RPMI8226 (cell line): ENCODE data around the gene ADAM8.
"Not testable (repeated sequence)": the region's sequence is repeated elsewhere in the genome, so short reads cannot be mapped to it uniquely, and the experiment has no call there.

ENCODE experiments used
- DNase-seq: peaks from one replicate; pipeline ENCODE4 v3.0.0-alpha.2; 2015

ADAM8 gene

DNA sequence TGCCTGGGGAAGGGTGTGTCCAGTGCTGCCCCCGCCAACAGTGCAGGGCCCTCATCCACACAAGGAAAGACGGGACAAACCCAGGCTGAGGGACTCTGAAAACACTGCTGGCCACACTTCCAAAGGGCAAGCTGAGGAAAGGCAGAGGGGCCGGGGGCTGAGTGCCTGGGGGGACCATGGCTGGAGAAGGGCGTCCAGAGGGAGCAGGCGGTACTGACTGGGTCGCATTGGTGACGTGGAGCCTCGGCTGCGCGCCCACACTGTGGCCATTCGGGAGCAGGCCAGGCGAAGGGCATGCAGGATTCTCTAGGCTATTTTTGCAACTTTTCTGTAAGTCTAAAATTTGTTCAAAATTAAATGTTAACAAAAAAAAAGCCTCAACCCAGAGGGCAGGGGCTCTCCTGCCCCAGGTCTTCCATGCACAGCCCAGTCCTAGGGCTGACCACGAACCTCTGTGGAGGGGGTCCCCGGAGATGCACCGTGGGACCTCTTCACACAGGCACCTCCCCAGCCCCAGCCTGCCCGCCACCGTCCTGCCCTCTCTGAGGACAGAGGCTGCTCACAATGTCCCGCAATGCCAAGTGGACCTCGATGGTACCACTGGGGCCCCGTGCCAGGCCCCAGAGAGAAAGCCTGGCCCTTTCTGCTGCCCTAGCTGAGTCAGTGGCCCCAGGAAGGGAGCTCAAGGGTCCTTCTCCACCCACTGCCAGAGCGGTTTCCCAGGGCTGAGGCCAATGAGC lies 10.4 kb downstream of the ADAM8 start:
- DNase-seq, result no peak

DNA sequence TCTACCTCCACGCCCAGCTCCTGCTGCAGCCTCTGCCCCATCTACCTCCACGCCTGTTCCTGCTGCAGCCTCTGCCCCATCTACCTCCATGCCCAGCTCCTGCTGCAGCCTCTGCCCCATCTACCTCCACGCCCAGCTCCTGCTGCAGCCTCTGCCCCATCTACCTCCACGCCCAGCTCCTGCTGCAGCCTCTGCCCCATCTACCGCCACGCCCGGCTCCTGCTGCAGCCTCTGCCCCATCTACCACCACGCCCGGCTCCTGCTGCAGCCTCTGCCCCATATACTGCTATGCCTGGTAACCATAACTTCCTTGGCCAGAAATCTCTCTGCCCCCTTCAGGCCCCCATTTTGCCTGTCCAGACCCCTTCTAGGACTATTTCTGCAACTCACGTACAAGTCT lies 11.6 kb downstream of the ADAM8 start:
- DNase-seq, result not testable (repeated sequence)

DNA sequence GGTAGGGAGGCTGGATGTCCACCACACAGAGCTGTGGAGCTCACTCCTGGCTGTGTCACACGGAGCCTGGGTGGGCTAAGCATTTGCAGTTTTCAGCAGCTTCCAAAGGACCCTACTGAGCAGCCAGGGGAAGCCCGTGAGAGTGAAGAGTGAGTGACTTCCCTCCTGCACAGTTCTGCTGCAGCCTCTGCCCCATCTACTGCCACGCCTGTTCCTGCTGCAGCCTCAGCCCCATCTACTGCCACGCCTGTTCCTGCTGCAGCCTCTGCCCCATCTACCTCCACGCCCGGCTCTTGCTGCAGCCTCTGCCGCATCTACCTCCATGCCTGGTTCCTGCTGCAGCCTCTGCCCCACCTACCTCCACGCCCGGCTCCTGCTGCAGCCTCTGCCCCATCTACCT lies 12.2 kb downstream of the ADAM8 start:
- no peak for DNase-seq

DNA sequence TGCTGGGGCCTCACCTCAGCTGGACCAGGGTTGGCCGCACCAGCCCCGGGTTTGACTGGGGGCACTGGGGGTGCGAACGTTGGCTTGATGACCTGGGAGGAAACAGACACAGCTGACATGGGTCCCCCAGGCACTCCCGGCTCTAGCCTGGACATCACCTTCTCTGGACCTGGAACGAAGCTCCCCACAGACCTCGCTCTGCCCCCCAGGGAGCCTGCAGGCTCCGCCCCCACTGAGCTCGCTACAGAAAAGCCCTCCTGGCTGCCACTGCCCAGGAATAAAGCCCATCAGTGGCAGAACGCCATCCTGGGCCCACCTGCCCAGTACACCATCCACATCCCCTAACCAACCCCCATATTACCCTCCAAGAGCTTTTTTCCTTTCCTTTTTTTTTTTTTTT lies 13.0 kb downstream of the ADAM8 start:
- DNase-seq, result no peak

DNA sequence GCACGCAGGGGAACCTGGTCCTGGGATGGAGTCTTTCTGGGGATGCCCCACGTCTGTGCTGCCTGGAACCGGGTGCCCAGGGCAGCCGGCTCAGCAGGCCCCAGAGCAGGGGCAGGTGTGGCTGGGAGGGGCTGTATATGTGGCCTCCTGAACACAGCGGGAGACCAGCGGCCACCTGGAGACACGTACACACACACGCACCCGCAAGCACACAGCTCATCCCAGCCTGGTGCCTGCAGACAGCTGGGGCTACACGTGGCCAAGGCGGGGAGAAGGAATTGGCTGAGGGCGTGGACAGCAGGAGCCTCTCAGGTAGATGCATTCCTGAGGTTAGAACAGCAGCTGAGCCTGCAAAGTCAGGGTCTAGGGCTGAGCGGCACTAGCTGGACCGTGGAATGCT lies 14.0 kb downstream of the ADAM8 start:
- DNase-seq, result no peak

DNA sequence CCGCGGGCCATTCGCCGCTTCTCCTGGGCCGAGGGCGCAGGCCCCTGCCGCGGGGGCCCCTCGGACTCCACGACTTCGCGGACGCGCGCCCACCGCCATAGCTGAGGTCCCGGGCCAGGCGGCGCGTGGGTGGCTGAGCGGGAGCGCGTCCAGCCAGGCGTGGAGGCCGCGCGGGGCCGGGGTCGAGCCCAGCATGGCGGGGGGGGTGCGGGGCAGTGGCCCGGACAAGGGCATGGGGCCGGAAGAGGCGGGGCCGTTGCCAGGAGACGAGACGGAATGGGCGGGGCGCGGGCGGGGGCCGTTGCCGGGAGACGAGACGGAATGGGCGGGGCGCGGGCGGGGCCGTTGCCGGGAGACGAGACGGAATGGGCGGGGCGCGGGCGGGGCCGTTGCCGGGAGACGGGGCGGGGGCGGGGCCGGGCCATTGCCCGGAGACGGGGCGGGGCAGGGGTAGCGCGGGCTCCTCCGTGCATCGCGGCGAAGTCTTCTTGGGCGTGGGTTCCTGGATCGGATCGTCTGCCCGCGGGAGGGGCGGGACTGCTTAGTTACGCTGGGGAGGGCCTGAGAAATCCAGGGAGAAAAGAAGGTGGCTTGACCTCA lies 14.8 kb downstream of the ADAM8 start:
- peak; percentile 68 for DNase-seq

DNA sequence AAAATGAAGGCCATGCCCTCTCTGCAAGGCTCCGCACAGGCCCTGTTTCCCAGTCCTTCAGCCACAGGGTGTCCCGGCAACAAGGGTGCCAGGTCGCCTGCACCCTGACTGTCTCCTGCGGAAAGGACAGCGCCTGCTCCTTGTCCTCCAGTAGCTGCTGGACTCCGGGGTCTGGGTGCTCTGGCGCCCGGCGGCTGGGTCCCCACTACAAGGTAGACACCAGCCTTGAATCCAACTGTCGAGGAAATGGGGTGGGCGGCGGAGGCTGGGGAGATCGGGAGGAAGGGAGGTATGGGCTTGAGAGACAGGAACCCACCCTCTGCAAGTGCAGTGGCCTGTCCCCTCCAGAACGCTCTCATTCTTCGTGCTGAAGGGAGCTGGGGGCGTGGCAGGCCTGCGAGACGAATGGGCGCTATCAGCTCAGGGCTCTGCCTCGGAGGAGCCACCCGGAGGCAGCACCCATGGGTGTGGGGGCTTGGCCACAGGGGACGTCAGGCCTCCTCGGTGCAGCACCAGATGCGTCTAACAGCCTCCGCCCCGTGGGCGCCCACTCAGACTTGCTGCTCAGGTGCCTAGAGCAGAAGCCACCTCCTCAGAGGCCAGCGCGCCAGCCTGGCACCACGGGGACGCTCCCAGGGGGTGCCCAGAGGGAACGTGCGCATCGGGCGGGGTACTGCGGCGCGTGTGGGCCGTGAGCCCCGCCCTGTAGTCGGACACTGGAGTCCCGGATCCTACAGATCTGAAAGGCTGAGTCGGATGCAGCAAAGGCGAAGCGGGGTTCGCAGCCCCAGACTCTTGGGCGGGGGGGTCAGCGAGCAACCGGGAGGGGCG lies 15.6 kb downstream of the ADAM8 start:
- peak; percentile 35 for DNase-seq

DNA sequence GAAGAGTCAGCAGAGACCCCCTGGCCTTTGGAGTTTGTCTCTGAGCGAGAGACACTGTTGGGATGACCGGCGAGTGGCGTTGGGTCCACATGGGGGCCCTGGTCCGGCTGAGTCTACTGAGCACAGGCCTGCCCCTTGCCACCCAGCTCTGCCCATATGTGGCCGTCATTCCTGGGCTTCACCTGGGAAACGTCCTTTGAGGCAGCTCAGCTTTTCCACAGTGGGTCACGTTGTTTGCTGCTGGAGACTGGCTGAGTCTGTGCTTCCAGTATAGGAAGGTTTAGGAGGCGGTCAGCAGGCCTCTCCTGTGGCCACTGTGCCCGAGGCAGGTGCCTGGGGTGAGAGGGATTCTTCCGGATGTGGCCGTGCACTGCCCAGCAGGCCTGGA lies 17.1 kb downstream of the ADAM8 start:
- DNase-seq, result no peak

DNA sequence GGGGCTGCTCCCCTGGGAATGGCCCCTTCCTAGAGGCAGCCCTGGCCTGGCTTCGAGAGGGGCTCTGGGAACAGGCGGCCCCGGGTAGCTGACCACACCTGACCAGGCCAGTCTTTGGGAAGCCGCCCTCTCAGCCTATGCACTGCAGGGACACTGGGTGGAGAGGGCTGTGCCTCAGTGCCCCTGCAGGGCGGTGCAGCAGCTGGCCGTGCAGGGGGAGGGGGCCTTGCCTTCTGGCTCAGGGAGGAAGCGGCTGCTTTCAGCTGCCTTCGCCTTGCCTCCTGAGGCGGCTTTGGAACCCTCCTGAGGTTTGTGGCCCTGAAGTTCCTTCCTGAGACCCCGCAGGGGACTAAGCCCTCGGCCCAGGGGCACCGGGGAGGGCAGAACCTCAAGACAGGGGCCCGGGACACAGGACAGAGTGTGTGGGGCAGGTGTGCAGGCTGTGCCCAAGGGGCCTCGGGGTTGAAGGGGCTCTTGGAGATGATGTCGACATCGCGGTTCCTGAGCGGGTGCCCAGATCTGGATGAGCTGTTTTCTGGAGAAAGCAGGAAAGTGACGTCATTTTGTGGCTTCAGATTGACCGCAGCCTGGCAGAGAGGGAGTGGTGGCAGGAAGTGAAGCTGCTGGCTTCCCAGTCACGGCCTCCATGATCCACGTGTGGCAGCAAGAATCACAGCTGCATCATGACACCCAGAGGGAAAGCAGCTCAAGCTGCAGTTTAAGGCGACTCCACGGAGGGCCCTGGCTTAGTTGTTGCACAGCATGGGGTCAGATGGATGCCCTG lies 17.7 kb downstream of the ADAM8 start:
- DNase-seq, result peak; percentile 64

DNA sequence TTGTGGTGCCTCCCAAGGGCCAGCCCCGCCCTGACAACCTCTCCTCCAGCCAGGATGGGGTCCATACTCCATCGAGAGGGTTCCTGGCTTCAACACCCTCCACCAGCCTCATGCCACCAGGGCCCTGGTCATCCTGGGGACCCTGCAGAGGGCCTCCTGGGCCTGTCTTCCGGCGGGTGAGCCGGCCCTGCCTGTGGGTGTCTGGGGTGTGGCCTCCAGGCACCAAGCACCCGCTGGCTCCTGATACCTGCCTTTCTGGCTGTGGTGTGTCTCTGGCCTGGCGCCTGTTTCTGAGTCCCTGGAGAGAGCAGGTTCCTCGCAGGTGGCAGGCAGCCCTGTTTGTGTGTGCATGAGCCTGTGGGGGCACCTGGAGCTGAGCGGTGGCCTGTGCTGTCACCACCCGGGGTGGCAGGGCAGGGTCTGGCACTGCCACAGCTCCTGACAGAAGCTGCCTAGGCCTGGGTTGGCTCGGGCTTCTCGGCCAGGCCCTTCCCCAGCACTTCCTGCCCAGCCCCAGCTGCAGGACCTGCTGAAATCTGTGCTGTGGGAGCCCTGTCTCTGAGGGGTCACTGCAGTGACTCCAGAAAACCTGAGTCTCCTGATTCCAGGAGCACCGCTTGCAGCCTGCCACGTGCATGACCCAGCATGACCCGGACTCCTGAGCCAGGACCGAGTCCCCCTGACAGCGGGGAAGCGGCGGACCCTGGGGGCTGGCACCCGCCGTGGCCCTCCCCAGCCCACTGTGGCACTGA lies 18.4 kb downstream of the ADAM8 start:
- DNase-seq, result peak; percentile 80

DNA sequence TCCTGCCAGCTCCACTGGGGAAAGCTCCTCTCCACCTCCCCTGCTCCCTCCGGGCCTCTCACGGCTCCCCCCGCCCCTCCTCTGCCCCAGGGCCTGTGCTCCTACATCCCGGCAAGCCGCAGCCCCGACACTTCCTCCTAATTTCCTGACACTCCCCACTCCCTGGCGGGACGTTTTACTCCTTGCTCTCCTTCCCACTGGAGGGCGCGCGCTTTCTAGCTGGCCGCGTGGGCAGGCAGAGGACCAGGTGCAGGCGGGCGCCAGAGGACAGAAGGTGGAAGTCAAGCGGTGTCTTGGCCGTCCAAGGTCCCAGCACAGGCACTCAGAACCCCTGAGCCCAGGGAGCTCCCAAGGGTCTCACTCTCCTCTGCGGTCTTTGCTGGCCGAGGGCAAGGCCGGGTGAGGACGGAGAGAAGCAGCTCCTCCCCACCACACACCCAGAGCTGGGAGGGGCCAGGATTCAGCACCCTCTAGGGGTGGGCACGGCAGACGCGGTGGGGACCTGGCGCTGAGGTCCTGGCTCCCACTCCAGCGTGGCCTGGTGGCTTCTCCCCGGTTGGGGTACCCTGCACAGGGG lies 19.1 kb downstream of the ADAM8 start:
- peak; percentile 54 for DNase-seq

DNA sequence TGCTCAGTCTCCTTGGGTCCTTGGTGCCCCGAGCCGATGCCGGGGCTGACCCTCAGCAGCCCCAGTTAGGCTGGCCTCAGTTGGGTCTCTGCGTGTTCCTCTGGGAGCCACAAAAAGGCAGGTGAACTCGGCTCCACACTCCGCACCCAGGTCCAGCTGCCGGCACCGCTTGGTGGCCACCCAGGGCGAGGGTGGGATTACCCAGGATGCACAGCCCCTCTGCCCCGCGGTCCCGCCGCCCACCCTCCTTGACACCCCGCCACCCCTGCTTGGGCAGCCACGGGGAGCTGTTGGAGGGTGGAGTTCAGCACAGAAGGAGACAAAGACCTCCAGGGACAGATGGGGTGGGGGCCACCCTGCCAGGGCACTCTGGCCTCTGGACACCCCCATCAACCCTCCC lies 21.3 kb downstream of the ADAM8 start:
- no peak for DNase-seq

DNA sequence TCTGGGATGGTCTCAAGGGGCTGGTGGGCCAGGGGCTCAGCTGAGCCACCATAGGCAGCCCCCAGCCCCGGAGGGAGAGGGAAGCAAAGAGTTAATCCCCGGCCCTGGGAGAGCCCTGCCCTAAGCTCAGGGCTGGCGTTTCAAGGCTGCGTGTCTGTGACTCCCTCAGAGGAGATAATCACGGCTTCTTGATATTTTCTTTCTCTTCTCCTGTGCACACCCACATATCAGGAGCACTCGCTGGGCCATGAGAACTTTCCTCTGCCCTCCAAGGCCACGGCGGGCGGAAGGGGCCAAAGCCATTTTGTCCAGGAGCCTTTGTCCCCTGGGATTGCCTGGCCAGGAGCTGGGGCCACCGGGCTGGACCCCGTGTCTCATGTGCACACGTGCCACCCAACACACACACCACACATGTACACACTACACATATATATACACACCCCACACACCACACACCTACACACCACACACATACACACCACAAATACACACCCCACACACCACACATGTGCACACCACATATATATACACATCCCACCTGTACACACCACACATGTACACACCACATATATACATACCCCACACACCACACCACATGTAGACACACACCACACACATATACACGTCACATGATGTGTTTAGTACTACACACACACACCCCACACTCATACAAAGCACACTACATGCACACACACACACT lies 22.1 kb downstream of the ADAM8 start:
- no peak for DNase-seq

DNA sequence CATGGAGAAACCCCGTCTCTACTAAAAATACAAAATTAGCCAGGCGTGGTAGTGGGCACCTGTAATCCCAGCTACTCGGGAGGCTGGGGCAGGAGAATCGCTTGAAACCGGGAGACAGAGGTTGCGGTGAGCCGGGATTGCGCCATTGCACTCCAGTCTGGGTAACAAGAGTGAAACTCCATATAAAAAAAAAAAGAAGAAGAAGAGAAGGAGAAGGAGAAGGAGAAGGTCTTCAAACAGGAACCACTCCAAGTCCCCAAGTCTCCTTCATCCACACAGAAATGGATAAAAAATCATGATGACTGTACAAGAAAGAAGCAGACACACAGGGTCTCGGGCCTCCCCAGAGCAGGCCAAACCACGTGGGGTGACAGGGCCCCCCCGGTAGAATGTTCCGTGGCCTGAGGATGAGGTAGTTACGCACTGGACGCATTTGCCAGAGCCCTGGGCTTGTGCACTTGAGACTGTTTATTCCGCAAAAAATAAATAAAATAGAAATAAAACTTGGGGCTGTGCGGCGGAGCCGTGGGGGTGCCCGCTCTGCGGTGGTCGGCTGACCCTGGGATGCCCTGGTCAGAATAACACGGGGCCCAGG lies 23.2 kb downstream of the ADAM8 start:
- DNase-seq, result no peak

DNA sequence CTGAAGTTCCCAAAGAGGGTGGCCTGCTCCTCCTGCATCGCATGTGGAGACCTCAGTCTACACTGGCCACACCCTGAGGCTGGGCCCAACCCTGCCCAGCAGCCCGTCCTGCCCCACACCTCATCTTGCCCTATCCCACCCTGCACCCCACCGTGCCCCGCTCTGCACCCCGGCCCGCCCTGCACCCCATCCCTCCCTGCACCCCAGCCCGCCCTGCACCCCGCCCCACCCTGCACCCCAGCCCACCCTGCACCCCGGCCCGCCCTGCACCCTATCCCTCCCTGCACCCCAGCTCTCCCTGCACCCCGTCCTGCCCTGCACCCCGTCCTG lies 24.5 kb downstream of the ADAM8 start:
- no peak for DNase-seq

DNA sequence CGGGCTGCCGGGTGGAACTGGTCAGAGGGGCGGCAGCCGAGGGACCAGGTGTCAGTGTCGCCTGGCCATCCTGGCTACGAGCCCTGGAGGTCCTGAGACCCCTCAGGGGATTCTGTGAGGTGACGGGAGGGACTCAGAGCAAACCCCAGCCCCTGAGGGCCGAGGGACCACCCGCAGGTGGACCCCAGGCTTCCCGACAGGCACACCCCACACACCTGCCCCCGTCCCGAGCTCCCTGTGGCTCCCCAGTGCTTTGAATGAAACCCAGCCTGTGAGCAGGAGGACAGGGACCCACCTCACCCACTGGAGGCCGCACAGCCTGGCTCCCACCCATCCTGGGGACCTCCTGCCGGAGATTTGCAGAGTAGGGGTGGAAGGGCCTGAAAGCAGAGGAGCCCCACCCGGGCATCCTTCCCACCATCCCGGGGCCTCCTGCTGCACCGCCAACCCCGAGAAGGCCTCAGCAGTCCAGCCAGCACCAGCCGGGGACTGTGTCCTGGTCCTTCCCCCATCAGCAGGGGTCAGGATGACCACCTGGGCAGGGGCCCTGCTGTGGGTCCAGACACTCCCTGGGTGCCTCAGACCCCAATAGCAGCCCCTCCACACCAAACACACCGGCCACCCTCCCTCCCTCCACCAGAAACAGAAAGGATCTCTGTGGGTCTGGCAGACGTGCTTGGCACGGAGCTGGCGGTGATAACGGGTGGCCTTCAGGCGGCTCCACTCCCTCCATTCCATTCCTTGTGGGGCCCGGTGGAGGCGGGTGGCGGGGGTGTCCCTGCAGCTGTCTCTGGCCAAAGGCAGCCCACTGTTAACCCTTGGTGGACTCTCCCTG lies 25.1 kb downstream of the ADAM8 start:
- DNase-seq, result no peak

DNA sequence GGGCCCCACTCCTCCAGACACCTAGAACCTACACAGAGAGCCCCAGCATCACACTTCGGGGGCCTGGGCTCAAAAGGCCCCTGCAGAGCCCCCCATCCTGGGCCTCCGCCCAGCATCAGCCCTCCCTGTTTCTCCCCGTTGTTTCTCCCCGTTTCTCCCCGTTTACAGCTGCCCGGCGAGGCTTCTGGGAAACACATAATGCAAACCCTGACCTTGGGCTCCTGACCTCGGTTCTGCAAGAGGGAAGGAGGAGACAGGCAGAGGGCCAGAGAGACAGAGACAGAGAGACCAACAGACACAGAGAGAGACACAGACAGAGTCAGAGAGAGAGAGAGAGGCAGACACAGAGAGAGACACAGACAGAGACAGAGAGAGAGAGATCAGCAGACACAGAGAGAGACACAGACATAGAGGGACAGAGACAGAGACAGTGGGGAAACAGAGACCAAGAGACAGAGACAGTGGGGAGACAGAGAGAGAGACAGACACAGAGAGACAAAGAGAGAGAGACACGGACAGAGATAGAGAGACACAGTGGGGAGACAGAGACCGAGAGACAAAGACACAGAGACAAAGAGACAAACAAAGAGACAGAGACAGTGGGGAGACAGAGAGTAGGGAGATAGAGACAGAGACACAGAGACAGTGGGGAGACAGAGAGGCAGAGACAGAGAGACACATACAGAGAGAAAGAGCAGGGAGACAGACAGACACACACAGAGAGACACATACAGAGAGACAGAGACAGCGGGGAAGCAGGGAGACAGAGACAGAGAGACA lies 26.5 kb downstream of the ADAM8 start:
- DNase-seq, result no peak

DNA sequence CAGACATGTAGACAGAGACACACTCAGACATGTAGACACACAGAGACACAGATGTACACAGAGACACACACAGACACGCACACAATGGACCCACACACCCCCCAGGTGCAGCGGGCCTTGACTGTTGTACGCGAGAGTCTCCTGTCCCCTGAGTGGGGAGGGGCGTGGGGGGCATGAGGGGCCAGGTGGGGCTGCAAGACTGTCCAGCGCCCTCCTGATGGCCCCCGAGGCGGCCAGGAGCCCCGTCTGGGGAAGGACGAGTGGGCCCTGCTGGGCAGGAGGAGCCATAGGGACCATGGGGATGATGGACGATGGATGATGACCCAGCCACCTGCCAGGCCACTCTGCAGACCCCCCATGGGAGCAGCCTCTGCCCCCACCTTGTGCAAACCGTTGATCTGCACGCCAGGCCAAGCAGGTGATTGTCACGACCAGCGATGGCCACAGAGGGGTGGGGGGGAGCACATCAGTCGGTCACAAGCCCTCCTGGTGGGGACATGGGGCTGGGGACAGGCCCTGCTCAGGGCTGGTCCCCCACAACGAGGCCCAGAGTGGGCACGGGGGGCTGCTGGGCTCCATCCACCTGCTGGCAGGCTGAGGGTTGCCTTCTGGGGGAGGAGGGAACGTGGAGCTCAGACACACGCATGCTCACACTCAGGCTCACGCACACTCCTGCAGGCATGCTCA lies 27.4 kb downstream of the ADAM8 start:
- DNase-seq, result no peak

DNA sequence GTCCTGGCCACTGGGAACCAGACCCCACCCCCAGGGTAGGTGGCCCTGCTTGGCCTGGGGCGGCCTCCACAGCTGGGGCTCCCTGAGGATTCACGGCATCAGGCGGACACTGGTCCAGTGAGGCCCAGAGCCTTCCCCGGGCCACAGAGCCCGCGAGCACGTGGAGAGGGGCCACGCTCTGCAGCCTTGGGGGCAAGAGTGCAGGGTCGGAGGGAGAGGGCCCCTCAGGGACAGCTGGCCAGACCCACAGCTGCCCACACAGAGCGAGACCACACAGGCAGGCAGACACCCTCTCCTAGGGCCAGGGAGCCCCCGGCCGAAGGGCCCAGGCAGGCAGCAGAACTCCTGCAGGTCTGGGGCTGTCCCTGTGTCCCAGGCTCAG lies 28.3 kb downstream of the ADAM8 start:
- DNase-seq, result no peak
